Tibial artery (tissue), 4 donors: ENCODE data around the gene CYLD.

Experiments
- DNase-seq, 2 donors: peaks; one replicate each; pipeline ENCODE4 v3.0.0-alpha.2; 2019
- H3K27ac ChIP-seq, 2 donors: fragments of 200-600 bp; sonication (generic) in 1 of 2; 1 replicate in 1 of 2; 2 replicates in 1 of 2; pipeline ENCODE4 v1.5.1; 2018 to 2019; ENCODE audit warnings: mild to moderate bottlenecking in 1 of 2
- H3K27me3 ChIP-seq, 2 donors: fragments of 200-600 bp; sonication (generic) in 1 of 2; one replicate each; pipeline versions ENCODE4 v1.5.1 to v1.6.0; 2016 to 2019
- H3K36me3 ChIP-seq, 3 donors: fragments of 200-600 bp; sonication (generic) in 2 of 3; one replicate each; pipeline ENCODE4 v1.5.1; 2016 to 2019; ENCODE audit warnings: mild to moderate bottlenecking in 2 of 3
- H3K4me1 ChIP-seq, 4 donors: fragments of 200-600 bp; sonication (generic) in 2 of 4; 1 replicate in 3 of 4; 2 replicates in 1 of 4; pipeline ENCODE4 v1.5.1; 2016 to 2019
- H3K4me3 ChIP-seq, 2 donors: fragments of 200-600 bp; sonication (generic) in 1 of 2; 1 replicate in 1 of 2; 2 replicates in 1 of 2; pipeline ENCODE4 v1.5.1; 2018 to 2019; ENCODE audit warnings: mild to moderate bottlenecking in 2 of 2
- H3K9me3 ChIP-seq, 3 donors: fragments of 200-600 bp; sonication (generic) in 1 of 3; one replicate each; pipeline ENCODE4 v1.5.1; 2016 to 2019
- intact Hi-C: fragments of 100-400 bp; cut with DNase I; formaldehyde crosslinking; loops from one replicate; pipeline ENCODE4 v1.15.0; 2023; ENCODE audit warnings: low total_unique reads
- TF ChIP-seq, protein P1 (sequence below), 2 experiments: fragments of 200-600 bp in 1 of 2; fragments of 450-650 bp in 1 of 2; IDR thresholded peaks; one replicate each; pipeline ENCODE4 v1.5.1; 2017 to 2019; ENCODE audit warnings: antibody characterized with exemption in 2 of 2, mild to moderate bottlenecking in 1 of 2, moderate library complexity in 1 of 2

The CYLD gene

DNA sequence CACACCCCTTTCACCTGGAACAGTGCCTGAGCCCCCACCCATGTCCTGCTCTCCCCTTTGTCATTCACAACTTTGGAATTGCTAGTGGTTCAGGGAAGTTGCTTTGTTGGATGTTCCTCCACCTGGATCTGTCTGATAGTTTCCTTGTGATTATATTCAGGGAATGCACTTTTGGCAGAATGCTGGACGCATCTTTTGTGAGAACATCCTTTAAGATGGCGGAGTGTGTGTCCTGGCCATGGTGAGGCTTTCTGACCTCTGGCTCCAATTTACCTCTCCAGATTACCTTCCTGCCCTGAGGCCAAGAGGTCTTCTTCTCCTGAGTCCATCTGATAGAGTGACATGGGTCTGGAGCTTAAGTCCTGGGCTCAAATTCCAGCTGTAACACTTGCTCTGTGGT lies 104.6 kb downstream of the CYLD start:
- Histone ChIP-seq H3K36me3 (no peaks in the 10 kb centered on the region), H3K4me1 (peaks cover 0 to under 1% (median 0%) of the 10 kb centered on the region in 4 donors), H3K27me3 (peaks cover 0 to 12% of the 10 kb centered on the region in 2 donors), H3K27ac (no peak overlapping the region), H3K4me3 (no peak overlapping the region), H3K9me3 (no peaks in the 10 kb centered on the region)
- intact Hi-C loops, result no loop called here
- DNase-seq, result no peak
- TF ChIP-seq, protein P1, sequence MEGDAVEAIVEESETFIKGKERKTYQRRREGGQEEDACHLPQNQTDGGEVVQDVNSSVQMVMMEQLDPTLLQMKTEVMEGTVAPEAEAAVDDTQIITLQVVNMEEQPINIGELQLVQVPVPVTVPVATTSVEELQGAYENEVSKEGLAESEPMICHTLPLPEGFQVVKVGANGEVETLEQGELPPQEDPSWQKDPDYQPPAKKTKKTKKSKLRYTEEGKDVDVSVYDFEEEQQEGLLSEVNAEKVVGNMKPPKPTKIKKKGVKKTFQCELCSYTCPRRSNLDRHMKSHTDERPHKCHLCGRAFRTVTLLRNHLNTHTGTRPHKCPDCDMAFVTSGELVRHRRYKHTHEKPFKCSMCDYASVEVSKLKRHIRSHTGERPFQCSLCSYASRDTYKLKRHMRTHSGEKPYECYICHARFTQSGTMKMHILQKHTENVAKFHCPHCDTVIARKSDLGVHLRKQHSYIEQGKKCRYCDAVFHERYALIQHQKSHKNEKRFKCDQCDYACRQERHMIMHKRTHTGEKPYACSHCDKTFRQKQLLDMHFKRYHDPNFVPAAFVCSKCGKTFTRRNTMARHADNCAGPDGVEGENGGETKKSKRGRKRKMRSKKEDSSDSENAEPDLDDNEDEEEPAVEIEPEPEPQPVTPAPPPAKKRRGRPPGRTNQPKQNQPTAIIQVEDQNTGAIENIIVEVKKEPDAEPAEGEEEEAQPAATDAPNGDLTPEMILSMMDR (IDR thresholded peaks at IDR 0.05), result no peak

- intact Hi-C loops, result no loop called here
- no peak overlapping the region for H3K4me3 ChIP-seq
- H3K9me3 ChIP-seq, result no peaks in the 10 kb centered on the region
- H3K27ac ChIP-seq, result no peak overlapping the region
- H3K36me3 ChIP-seq, result no peaks in the 10 kb centered on the region
- no peaks in the 10 kb centered on the region for H3K4me1 ChIP-seq
- H3K27me3 ChIP-seq, result peaks cover 0 to 6% of the 10 kb centered on the region in 2 donors
- DNase-seq, result no peak
- TF ChIP-seq, protein P1 (IDR thresholded peaks at IDR 0.05), result no peak
These were observed 105.3 kb downstream of the CYLD start for GRCh38 chr16:50847166-50847565.

GRCh38 chr16:50848755-50849514 lies 107.0 kb downstream of the CYLD start:
- Histone ChIP-seq H3K9me3 (no peaks in the 10 kb centered on the region), H3K4me3 (no peak overlapping the region), H3K27me3 (peaks cover 0 to 3% of the 10 kb centered on the region in 2 donors), H3K4me1 (no peaks in the 10 kb centered on the region), H3K36me3 (no peaks in the 10 kb centered on the region), H3K27ac (no peak overlapping the region)
- intact Hi-C loops, result no loop called here
- DNase-seq, result no peak
- TF ChIP-seq, protein P1 (IDR thresholded peaks at IDR 0.05), result no peak
